HFF-Myc (cell line): ENCODE data around the gene ANO1.
"Not testable (repeated sequence)": the region's sequence is repeated elsewhere in the genome, so short reads cannot be mapped to it uniquely, and the experiment has no call there.

Source experiments
- DNase-seq: peaks from one replicate; pipeline ENCODE4 v3.0.0-alpha.2; 2011; ENCODE audit warnings: low read depth; ENCODE audit errors: extremely low read depth
- H3K4me3 ChIP-seq: replicated peaks from 2 replicates; pipeline ENCODE4 v1.5.1; 2011; ENCODE audit warnings: low read depth, mild to moderate bottlenecking, control low read depth, low read length
- TF ChIP-seq, protein P1 (sequence below): IDR thresholded peaks from 2 replicates; pipeline ENCODE4 v1.5.1; 2012; ENCODE audit warnings: mild to moderate bottlenecking, low read depth, low read length, control low read depth; ENCODE audit errors: missing control alignments

The ANO1 gene

DNA sequence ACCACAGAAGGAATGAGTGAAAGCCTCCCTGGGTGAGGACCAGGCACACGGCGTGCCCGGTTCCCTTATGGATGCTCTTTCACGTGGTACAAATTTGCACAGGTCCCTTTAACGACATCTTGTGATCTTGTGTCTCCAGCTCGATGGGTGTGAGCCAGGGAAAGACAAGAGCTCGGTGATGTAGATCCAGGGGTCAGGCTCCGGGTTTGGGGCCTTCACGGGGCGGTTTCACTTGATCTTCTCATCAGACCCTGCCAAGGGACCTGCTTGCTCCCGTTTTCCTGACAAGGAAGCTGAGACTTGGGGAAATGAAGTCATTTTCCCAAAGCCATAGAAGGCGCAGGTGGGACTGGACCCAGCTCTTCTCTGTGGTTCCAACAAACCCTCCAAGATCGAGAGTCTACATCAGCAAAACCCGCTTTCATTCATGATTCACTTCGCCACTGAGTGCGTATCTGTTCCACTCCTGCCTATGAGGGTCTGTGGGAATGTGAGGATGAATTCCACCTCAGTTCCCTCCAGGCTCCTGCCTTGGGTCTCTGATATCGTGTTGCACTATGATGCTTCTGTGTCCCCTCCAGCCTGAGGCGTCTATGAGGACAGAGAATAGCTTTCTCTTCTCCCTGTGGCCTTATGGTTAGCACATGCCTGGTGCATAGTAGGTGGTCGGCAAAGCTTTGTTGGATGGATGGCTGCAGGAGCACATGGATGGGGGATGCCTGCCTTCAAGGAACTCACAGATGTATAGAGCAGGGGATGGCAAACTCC lies 45.0 kb upstream of the ANO1 start:
- TF ChIP-seq, protein P1, sequence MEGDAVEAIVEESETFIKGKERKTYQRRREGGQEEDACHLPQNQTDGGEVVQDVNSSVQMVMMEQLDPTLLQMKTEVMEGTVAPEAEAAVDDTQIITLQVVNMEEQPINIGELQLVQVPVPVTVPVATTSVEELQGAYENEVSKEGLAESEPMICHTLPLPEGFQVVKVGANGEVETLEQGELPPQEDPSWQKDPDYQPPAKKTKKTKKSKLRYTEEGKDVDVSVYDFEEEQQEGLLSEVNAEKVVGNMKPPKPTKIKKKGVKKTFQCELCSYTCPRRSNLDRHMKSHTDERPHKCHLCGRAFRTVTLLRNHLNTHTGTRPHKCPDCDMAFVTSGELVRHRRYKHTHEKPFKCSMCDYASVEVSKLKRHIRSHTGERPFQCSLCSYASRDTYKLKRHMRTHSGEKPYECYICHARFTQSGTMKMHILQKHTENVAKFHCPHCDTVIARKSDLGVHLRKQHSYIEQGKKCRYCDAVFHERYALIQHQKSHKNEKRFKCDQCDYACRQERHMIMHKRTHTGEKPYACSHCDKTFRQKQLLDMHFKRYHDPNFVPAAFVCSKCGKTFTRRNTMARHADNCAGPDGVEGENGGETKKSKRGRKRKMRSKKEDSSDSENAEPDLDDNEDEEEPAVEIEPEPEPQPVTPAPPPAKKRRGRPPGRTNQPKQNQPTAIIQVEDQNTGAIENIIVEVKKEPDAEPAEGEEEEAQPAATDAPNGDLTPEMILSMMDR: no peak
- DNase-seq: no peak
- H3K4me3 ChIP-seq: no peak overlapping the region

DNA sequence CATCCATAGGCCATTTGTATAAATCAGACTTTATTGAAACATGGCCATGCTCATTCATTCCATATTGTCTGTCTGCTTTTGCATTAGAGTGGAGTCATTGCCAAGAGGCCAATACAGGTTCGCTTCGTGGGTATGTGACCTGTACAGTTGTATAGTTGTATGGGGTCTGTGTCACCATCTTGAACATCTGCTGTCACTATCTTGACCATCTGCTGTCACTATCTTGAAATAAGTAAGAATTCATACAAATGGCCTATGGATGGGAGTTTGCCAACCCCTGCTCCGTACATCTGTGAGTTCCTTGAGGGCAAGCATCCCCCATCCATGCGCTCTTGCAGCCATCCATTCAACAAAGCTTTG lies 44.4 kb upstream of the ANO1 start:
- H3K4me3 ChIP-seq: no peak overlapping the region

DNA sequence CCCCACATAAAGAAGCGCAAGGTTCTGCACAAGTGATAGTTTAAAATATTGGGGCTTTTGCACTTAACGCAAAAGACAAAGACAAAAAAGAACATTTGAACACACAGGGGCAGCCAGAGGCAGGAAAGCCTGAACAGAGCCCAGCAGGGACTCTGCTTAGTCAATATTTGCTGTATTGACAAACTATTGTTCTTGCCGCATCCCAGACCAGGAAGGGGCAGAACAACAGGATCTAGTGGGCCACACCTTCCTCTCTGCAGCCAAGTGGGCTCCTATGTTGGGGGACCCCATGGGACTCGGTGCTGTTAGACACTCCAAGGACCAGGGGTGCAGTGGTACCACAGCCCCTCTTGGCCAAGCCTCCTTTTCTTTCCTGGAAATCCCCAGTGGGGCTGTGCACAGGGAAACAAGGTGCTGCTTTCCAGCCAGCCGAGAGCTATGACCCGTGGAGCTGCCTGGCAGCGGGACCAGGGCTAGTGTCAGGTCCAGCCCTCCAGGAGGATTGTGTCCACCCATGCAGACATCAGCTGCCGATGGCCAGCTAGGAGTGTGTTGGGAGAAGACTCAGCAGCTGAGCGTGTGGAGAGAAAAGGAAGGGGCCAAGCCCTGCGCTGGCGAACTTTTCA lies 43.3 kb upstream of the ANO1 start:
- no peak for DNase-seq
- TF ChIP-seq, protein P1: no peak
- H3K4me3 ChIP-seq: no peak overlapping the region

More for the DNA sequence above, 44.4 kb upstream of the ANO1 start:
- TF ChIP-seq, protein P1: no peak
- no peak for DNase-seq

DNA sequence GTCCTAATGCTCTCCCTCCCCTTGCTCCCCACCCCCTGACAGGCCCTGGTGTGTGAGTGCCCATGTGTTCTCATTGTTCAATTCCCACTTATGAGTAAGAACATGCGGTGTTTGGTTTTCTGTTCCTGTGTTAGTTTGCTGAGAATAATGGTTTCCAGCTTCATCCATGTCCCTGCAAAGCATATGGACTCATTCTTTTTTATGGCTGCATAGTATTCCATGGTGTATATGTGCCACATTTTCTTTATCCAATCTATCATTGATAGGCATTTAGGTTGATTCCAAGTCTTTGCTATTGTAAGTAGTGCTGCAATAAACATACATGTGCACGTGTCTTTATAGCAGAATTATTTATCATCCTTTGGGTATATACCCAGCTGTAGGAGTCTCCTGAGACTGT lies 42.5 kb upstream of the ANO1 start:
- not testable (repeated sequence) for DNase-seq, H3K4me3 ChIP-seq

DNA sequence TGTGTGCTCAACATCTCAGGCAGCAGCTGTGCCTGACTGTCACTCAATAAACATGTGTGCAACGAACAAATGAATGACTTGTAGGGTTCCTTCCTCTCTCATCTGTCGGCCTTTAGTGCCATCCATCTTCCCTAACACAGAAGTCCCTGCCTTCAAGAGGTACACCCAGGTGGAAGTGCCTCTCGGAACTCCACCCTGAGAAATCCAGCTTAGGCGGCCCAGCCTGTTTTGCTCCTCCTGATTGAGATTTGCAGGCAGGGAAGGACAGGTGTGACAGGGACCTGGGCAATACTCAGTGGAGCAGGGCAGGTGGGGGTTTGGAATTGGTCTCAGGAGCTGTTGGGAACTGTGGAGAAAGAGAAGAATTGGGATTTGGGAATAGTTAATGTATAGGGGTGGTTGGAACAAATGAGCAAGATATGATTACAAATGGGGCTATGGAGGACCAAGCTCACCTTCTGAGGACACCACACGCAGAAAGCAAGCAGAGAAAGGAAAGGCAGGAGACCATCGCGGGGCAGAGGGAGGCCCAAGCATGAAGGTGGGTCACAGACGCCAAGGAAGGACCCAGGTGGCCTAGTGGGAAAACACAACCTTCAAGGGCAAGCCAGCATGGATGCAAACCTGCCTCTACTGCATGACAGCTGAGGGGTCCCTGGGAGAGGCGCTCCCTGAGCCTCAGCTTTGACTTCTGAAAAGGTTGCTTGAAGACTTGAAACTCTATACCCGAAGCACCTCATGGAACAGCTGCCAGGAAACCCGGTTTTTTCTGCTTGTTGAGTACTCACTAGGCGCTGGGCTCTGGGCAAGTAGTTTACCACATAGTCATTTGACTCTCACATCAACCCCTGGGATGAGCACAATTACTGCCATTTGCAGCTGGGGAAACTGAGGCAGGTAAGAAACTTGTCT lies 40.9 kb upstream of the ANO1 start:
- no peak overlapping the region for H3K4me3 ChIP-seq
- TF ChIP-seq, protein P1: no peak
- DNase-seq: no peak

DNA sequence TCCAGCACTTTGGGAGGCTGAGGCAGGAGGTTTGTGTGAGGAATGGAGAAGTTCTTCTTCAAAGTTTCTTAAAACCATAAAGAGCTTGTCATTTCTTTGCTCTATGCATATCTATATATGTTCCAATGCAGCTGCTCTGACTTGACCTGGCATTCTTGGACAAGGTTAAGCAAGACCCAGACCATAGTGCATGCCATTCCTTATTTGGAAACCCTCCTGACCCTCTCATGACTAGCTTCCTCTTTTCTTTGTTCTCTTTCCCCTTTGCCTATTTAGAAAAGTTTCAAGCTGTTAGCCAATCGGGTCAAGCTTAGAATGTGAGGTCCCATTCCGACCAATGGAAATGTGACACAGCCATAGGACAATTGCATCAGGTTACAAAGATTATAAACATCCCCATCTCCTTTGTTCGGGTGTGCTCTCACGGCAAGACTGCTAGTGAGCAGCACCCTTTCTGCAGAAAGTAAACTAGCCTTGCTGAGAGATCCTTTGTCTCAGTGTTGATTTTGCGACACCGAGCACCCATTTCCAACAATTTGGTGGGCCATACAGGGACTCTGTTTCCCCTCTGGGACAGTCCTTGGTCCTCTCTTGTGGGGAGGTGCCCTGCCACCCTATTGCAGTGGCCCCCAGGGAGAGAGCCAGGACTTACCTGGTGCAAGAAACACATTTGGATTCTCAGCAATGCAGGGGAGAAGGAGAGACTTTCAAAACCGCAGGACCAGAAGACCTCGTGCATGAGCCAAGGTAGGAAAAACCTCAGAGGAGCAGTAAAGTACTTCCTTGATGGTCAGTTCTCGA lies 39.9 kb upstream of the ANO1 start:
- no peak for DNase-seq
- TF ChIP-seq, protein P1: no peak
- no peak overlapping the region for H3K4me3 ChIP-seq
